ENCODE results near the gene GPR21. TPM values are rescaled to one million over a fixed set of nuclear protein-coding genes. Genes with fewer than 3 reads are reported as not detected.

The GPR21 gene
- polyA plus RNA-seq, 3 donors, result 0.40 to 0.49 TPM; not detected in 1

GRCh38 chr9:123031963-123032362 is 1.5 kb upstream of the GPR21 start:
- DNase-seq (ENCODE audit: low read depth in 3 of 3, low spot score in 2 of 3), result no peak

- no peak for DNase-seq (ENCODE audit: low read depth in 3 of 3, low spot score in 2 of 3)
Observed at GRCh38 chr9:123033864-123034601, 566 bp downstream of the GPR21 start.

- DNase-seq (ENCODE audit: low read depth in 3 of 3, low spot score in 2 of 3), result no peak
Observed at GRCh38 chr9:123034881-123035510, 1.5 kb downstream of the GPR21 start.

- no peak for DNase-seq (ENCODE audit: low read depth in 3 of 3, low spot score in 2 of 3)
Observed at GRCh38 chr9:123035791-123036190, 2.3 kb downstream of the GPR21 start.

GRCh38 chr9:123036893-123037545 is 3.6 kb downstream of the GPR21 start:
- DNase-seq (ENCODE audit: low read depth in 3 of 3, low spot score in 2 of 3), result no peak

- no peak for DNase-seq (ENCODE audit: low read depth in 3 of 3, low spot score in 2 of 3)
Observed at GRCh38 chr9:123039617-123040219, 6.3 kb downstream of the GPR21 start.

- DNase-seq (ENCODE audit: low read depth in 3 of 3, low spot score in 2 of 3), result no peak
Observed at GRCh38 chr9:123040801-123041200, 7.3 kb downstream of the GPR21 start.

GRCh38 chr9:123041489-123041888 is 8.0 kb downstream of the GPR21 start:
- no peak for DNase-seq (ENCODE audit: low read depth in 3 of 3, low spot score in 2 of 3)

GRCh38 chr9:123043081-123043939 is 9.8 kb downstream of the GPR21 start:
- DNase-seq (ENCODE audit: low read depth in 3 of 3, low spot score in 2 of 3), result no peak

GRCh38 chr9:123044586-123044985 is 11.1 kb downstream of the GPR21 start:
- no peak for DNase-seq (ENCODE audit: low read depth in 3 of 3, low spot score in 2 of 3)

- DNase-seq (ENCODE audit: low read depth in 3 of 3, low spot score in 2 of 3), result no peak
Observed at GRCh38 chr9:123046406-123047195, 13.1 kb downstream of the GPR21 start.

GRCh38 chr9:123048748-123049147 is 15.3 kb downstream of the GPR21 start:
- no peak for DNase-seq (ENCODE audit: low read depth in 3 of 3, low spot score in 2 of 3)

- DNase-seq (ENCODE audit: low read depth in 3 of 3, low spot score in 2 of 3), result no peak
Observed at GRCh38 chr9:123049589-123050222, 16.2 kb downstream of the GPR21 start.

- no peak for DNase-seq (ENCODE audit: low read depth in 3 of 3, low spot score in 2 of 3)
Observed at GRCh38 chr9:123053046-123053445, 19.6 kb downstream of the GPR21 start.

GRCh38 chr9:123053711-123054110 is 20.2 kb downstream of the GPR21 start:
- DNase-seq (ENCODE audit: low read depth in 3 of 3, low spot score in 2 of 3), result no peak

GRCh38 chr9:123058834-123059233 is 25.4 kb downstream of the GPR21 start:
- DNase-seq (ENCODE audit: low read depth in 3 of 3, low spot score in 2 of 3), result no peak

- DNase-seq (ENCODE audit: low read depth in 3 of 3, low spot score in 2 of 3), result no peak
Observed at GRCh38 chr9:123059472-123060220, 26.2 kb downstream of the GPR21 start.

GRCh38 chr9:123061216-123061615 is 27.7 kb downstream of the GPR21 start:
- no peak for DNase-seq (ENCODE audit: low read depth in 3 of 3, low spot score in 2 of 3)

Measured in right renal cortex interstitium (tissue), 3 donors.